HepG2 (cell line): Measurements from ENCODE around the gene TRIM42. TPM values are rescaled to one million over a fixed set of nuclear protein-coding genes. Genes with fewer than 3 reads are reported as not detected.
A peak's percentile ranks its signal among the peaks of the same experiment; 100 is the strongest.

Experiments used
- ATAC-seq: fragments of 200-7000 bp; cut with Tn5 transposase; 3 replicates; pipeline ENCODE4 v1.9.1; 2020; ENCODE audit warnings: mild to moderate bottlenecking, moderate library complexity
- BruUV-seq: library from RNA; stranded (reverse); fragments of 400-500 nt; replicated peaks from 2 replicates; lab custom pipeline; 2021; lab: Mats Ljungman, UMichigan
- CTCF ChIA-PET: fragments of 300-600 bp; formaldehyde crosslinking; extraction: SDS; loops from one replicate; lab custom pipeline; 2021; ENCODE audit warnings: low total read pairs, inconsistent platforms, low intra/inter-chr PET ratio; lab: Yijun Ruan, JAX
- POLR2A ChIA-PET: fragments of 350-600 bp; sonication (Branson Sonifier 250); formaldehyde crosslinking; loops from one replicate; lab custom pipeline; 2020; ENCODE audit warnings: antibody characterized with exemption, inconsistent platforms; lab: Yijun Ruan, JAX
- DNase-seq: peaks from one replicate; pipeline ENCODE4 v3.0.0-alpha.2; 2015; ENCODE audit warnings: low spot score
- FAIRE-seq: peaks from 3 replicates; lab custom pipeline; 2011; peaks lifted over from hg19 to GRCh38; lab: Jason Lieb, UNC
- H2AFZ ChIP-seq: one replicate; pipeline ENCODE4 v1.6.1; 2011; ENCODE audit warnings: low read length, inconsistent platforms
- H3K27ac ChIP-seq: fragments of 300-600 bp; 3 replicates; pipeline ENCODE4 v1.8.0; 2011; ENCODE audit warnings: mixed run types, mild to moderate bottlenecking, mixed read lengths, low read length, inconsistent platforms; ENCODE audit not compliant: insufficient read depth; ENCODE audit errors: extremely low read length
- H3K27me3 ChIP-seq, 2 experiments: fragments of 200-600 bp in 1 of 2; 2 replicates in 1 of 2; 3 replicates in 1 of 2; pipeline versions ENCODE4 v1.6.0 to v1.8.0; 2011; ENCODE audit warnings: low read length in 2 of 2, mild to moderate bottlenecking in 2 of 2, moderate library complexity in 2 of 2, inconsistent platforms in 1 of 2; ENCODE audit not compliant: insufficient read depth in 2 of 2, control insufficient read depth in 1 of 2
- H3K36me3 ChIP-seq, 2 experiments: fragments of 200-600 bp in 1 of 2; replicated peaks in 1 of 2; 2 replicates in 1 of 2; 3 replicates in 1 of 2; pipeline versions ENCODE4 v1.5.1 to v1.8.0; 2011; ENCODE audit warnings: low read length in 2 of 2, inconsistent platforms in 1 of 2; ENCODE audit not compliant: insufficient read depth in 2 of 2, control insufficient read depth in 1 of 2
- H3K4me1 ChIP-seq: 2 replicates; pipeline ENCODE4 v1.5.1; 2012; ENCODE audit warnings: low read length, inconsistent platforms; ENCODE audit not compliant: insufficient read depth
- H3K4me2 ChIP-seq: 2 replicates; pipeline ENCODE4 v1.6.0; 2011; ENCODE audit warnings: low read depth, low read length, inconsistent platforms
- H3K4me3 ChIP-seq, 3 experiments: fragments of 200-600 bp in 1 of 3; sonication (generic), shearing (Covaris generic) in 1 of 3; replicated peaks in 1 of 3; 2 replicates each; pipeline ENCODE4 v1.5.1; 2011 to 2016; ENCODE audit warnings: low read length in 3 of 3, inconsistent platforms in 2 of 3, low read depth in 2 of 3, mild to moderate bottlenecking in 2 of 3, control low read depth in 1 of 3, mixed read lengths in 1 of 3; ENCODE audit not compliant: insufficient read depth in 1 of 3
- H3K79me2 ChIP-seq: one replicate; pipeline ENCODE4 v1.6.1; 2011; ENCODE audit warnings: low read length, inconsistent platforms; ENCODE audit not compliant: insufficient read depth
- H3K9ac ChIP-seq: 2 replicates; pipeline ENCODE4 v1.6.0; 2011; ENCODE audit warnings: mild to moderate bottlenecking, low read depth, low read length, inconsistent platforms; ENCODE audit not compliant: insufficient read depth
- H3K9me3 ChIP-seq: 2 replicates; pipeline ENCODE4 v1.5.1; 2012; ENCODE audit warnings: mild to moderate bottlenecking, low read length
- H4K20me1 ChIP-seq: 2 replicates; pipeline ENCODE4 v1.6.0; 2011; ENCODE audit warnings: inconsistent platforms, mild to moderate bottlenecking, low read length, moderate library complexity; ENCODE audit not compliant: insufficient read depth
- DNMT1 ChIP-seq: sonication (generic); formaldehyde crosslinking; IDR thresholded peaks from 2 replicates; pipeline ENCODE4 v1.5.1; 2020; ENCODE audit warnings: mild to moderate bottlenecking, missing genetic modification reagents
- STAG1 ChIP-seq: sonication (generic); formaldehyde crosslinking; IDR thresholded peaks from 2 replicates; pipeline ENCODE4 v1.4.0; 2020; ENCODE audit warnings: missing genetic modification reagents
- ZNF567 ChIP-seq: sonication (generic); formaldehyde crosslinking; IDR thresholded peaks from 2 replicates; pipeline ENCODE4 v1.8.1; 2023; ENCODE audit warnings: mild to moderate bottlenecking, missing genetic modification reagents, borderline replicate concordance
- WGBS: methylation state at CpG from one replicate; pipeline ENCODE4 v1.1.6; 2017; ENCODE audit warnings: low lambda C conversion rate; 5-methylcytosine and 5-hydroxymethylcytosine counted together
- in situ Hi-C: cut with HindIII; loops from 2 replicates; pipeline ENCODE4 v1.10.0; 2017; ENCODE audit warnings: low pct_unique_long_range_greater_than_20kb; ENCODE audit not compliant: extremely low pct_ligation_motif_present
- intact Hi-C: fragments of 100-400 bp; cut with micrococcal nuclease; formaldehyde crosslinking; loops from one replicate; pipeline ENCODE4 v1.10.0; 2022; ENCODE audit not compliant: unreplicated experiment
- polyA plus RNA-seq, 8 experiments: library from polyadenylated mRNA; depleted of rRNA in 3 of 8; stranded (reverse) in 7 of 8; unstranded in 1 of 8; fragments of >200 nt; fragmentation: Illumina TruSeq in 4 of 8; extraction: Trizol in 4 of 8; gene quantifications; 2 replicates each; pipeline versions ENCODE4 v1.2.1 to v1.2.3, GENCODE V29; 2011 to 2016; ENCODE audit warnings: low read depth in 4 of 8, missing spikeins in 1 of 8, mixed read lengths in 1 of 8; ENCODE audit not compliant: insufficient read depth in 1 of 8
- total RNA-seq, 5 experiments: library from RNA; depleted of rRNA; stranded (reverse); fragments of >200 nt; fragmentation: Illumina TruSeq; extraction: Trizol; gene quantifications; 2 replicates each; pipeline ENCODE4 v1.2.3, GENCODE V29; 2016; ENCODE audit warnings: low read depth in 1 of 5
- TF ChIP-seq, protein P1 (sequence below): sonication (generic); formaldehyde crosslinking; IDR thresholded peaks from 2 replicates; pipeline ENCODE4 v1.8.1; 2023; ENCODE audit warnings: mild to moderate bottlenecking, moderate library complexity, missing genetic modification reagents

Gene TRIM42
- total and polyA plus RNA-seq, 2 of the 13 experiments (the other 11 are each of a cell fraction or from before 2014, with no cell fraction given), result not detected

DNA sequence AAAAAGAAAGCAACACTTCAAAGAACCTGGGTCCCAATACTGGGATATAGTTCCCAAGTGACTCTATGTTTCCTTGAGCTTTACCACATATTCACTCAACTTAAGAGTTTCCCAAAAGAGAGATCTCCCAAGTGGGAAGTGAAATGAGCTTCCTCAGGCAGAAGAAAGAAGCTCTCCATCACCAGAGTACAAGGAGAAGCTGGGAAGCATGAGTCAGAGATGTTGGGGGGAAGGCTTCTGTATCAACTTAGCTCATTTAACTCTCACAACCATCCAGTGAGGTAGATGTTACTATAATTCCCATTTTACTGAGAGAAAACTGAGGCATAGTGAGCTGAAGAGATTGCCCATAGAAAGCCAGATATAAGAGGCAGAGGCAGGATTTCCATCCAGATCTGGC, 47.0 kb upstream of the TRIM42 start (continued):
- TF ChIP-seq ZNF567 (CRISPR knock-in tag) (no peak), DNMT1 (no peak)
- TF ChIP-seq, all 625 proteins: peak for 0

DNA sequence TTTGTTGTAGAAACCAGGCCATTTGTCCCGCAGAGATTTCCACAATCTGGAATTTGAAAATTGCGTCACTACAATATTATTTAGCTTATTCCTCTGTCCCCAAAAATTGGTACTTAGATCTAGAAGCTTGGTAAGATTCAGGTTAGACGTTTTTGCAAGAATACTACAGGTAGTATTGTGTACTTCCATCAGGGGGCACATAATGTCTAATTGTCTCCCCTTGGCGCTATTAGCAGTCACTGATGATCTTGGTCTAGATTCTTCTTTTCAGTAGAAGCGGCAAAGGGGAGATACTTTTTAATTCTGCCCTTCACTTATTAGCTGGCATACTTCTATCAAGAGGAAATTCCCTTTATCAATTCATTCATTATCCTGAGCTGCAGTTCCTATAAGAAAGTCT, 42.6 kb upstream of the TRIM42 start:
- 40% methylated on average over 5 of the region's 5 CpGs for WGBS
- ATAC-seq (no peak), FAIRE-seq (no peak)
- Histone ChIP-seq H3K4me1 (peaks cover 13% of the 10 kb centered on the region), H3K27me3 (no peaks in the 10 kb centered on the region), H3K27ac (no peak overlapping the region), H3K4me3 (no peak overlapping the region)
- BruUV-seq, result no TSS peak
- POLR2A ChIA-PET, result no interaction called here
- intact Hi-C loops, result loop anchor here (5.0 kb wide), 1 partner anchor 102 kb away; no protein-coding TSS in a partner anchor
- TF ChIP-seq, protein P1, sequence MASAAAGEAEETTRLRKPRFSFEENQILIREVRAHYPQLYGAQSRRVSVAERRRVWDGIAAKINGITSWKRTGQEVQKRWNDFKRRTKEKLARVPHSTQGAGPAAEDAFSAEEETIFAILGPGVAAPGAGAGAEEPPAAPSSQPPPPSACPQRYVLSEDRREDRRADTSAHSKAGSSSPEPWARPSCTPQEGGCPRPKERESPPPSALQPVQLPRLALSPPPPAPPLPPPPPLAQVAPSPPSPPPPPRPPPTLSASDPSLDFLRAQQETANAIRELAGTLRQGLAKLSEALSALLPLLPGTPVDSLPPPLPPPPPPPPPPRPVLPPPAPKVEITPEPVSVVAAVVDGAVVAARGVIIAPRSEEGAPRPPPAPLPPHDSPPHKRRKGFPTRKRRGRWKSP (CRISPR knock-in tag), result no peak
- TF ChIP-seq STAG1 (CRISPR knock-in tag), result peak; percentile 56
- TF ChIP-seq, all 625 proteins: peak for 1
- Histone ChIP-seq H3K9ac (no peak overlapping the region), H3K36me3 (no peaks in the 10 kb centered on the region), H3K9me3 (no peaks in the 10 kb centered on the region), H3K4me2 (no peak overlapping the region), H3K79me2 (no peaks in the 10 kb centered on the region), H4K20me1 (no peaks in the 10 kb centered on the region), H2AFZ (no peak overlapping the region)
- in situ Hi-C loops, result loop anchor here (10.0 kb wide), 1 partner anchor 100 kb away; no protein-coding TSS in a partner anchor
- DNase-seq, result no peak
- CTCF ChIA-PET, result interaction anchor here (1.3 kb wide), 1 partner anchor 102 kb away, joined by 3 read pairs; no protein-coding TSS in a partner anchor
